HEK293 (cell line): ENCODE data around the gene METTL23.
A peak's percentile ranks its signal among the peaks of the same experiment; 100 is the strongest.
"Not testable (repeated sequence)": the region's sequence is repeated elsewhere in the genome, so short reads cannot be mapped to it uniquely, and the experiment has no call there.

Source experiments
- CTCF ChIA-PET: fragments of 350-600 bp; formaldehyde crosslinking; extraction: SDS; loops from one replicate; lab custom pipeline; 2021; ENCODE audit warnings: antibody characterized with exemption; lab: Yijun Ruan, JAX
- POLR2A ChIA-PET: fragments of 300-600 bp; formaldehyde crosslinking; extraction: SDS; loops from one replicate; lab custom pipeline; 2020; ENCODE audit warnings: antibody characterized with exemption, inconsistent platforms; lab: Yijun Ruan, JAX
- H3K27ac ChIP-seq: fragments of 200-500 bp; sonication (Bioruptor generic); 2 replicates; pipeline ENCODE4 v1.5.1; 2014; ENCODE audit warnings: low read depth, low read length, control low read depth, inconsistent platforms; ENCODE audit errors: extremely low read depth
- H3K36me3 ChIP-seq, 2 experiments: fragments of 200-500 bp in 1 of 2; sonication (Bioruptor generic) in 1 of 2; 1 replicate in 1 of 2; 2 replicates in 1 of 2; pipeline ENCODE4 v1.5.1; 2014 to 2017; ENCODE audit warnings: inconsistent platforms in 2 of 2, low read length in 2 of 2; ENCODE audit not compliant: control insufficient read depth in 2 of 2, insufficient read depth in 1 of 2
- H3K4me1 ChIP-seq: fragments of 200-500 bp; sonication (Bioruptor generic); 2 replicates; pipeline ENCODE4 v1.5.1; 2014; ENCODE audit warnings: mild to moderate bottlenecking, low read length, inconsistent platforms; ENCODE audit not compliant: control insufficient read depth, insufficient read depth
- H3K4me3 ChIP-seq: 2 replicates; pipeline ENCODE4 v1.5.1; 2011; ENCODE audit warnings: low read depth, mild to moderate bottlenecking, control low read depth, low read length, moderate library complexity
- H3K9me3 ChIP-seq: fragments of 200-500 bp; sonication (Bioruptor generic); 2 replicates; pipeline ENCODE4 v1.5.1; 2014; ENCODE audit warnings: low read depth, low read length, inconsistent platforms; ENCODE audit not compliant: control insufficient read depth, insufficient read depth
- AEBP2 ChIP-seq: fragments of 450-650 bp; formaldehyde crosslinking; IDR thresholded peaks from 2 replicates; pipeline ENCODE4 v1.5.1; 2016; ENCODE audit warnings: missing biosample characterization, missing genetic modification characterization, borderline replicate concordance
- GLI2 ChIP-seq: fragments of 450-650 bp; formaldehyde crosslinking; IDR thresholded peaks from 2 replicates; pipeline ENCODE4; 2017; ENCODE audit warnings: missing biosample characterization, missing genetic modification characterization, low read depth, borderline replicate concordance
- INSM2 ChIP-seq: fragments of 450-650 bp; formaldehyde crosslinking; IDR thresholded peaks from 2 replicates; pipeline ENCODE4 v1.5.1; 2016; ENCODE audit warnings: missing biosample characterization, missing genetic modification characterization
- PRDM10 ChIP-seq: fragments of 450-650 bp; formaldehyde crosslinking; IDR thresholded peaks from 2 replicates; pipeline ENCODE4 v1.5.1; 2016; ENCODE audit warnings: missing biosample characterization, missing genetic modification characterization
- ZNF121 ChIP-seq: fragments of 450-650 bp; formaldehyde crosslinking; IDR thresholded peaks from 2 replicates; pipeline ENCODE4 v1.5.1; 2016; ENCODE audit warnings: missing biosample characterization, missing genetic modification characterization
- ZNF302 ChIP-seq: fragments of 450-650 bp; formaldehyde crosslinking; IDR thresholded peaks from 2 replicates; pipeline ENCODE4 v1.5.1; 2016; ENCODE audit warnings: missing biosample characterization, missing genetic modification characterization, low read depth
- ZNF362 ChIP-seq: fragments of 450-650 bp; formaldehyde crosslinking; IDR thresholded peaks from 2 replicates; pipeline ENCODE4 v1.5.1; 2016; ENCODE audit warnings: missing biosample characterization, missing genetic modification characterization
- ZNF394 ChIP-seq: fragments of 450-650 bp; formaldehyde crosslinking; IDR thresholded peaks from 2 replicates; pipeline ENCODE4 v1.5.1; 2016; ENCODE audit warnings: missing biosample characterization, missing genetic modification characterization, mild to moderate bottlenecking, moderate library complexity, borderline replicate concordance
- ZNF423 ChIP-seq: fragments of 450-650 bp; formaldehyde crosslinking; IDR thresholded peaks from 2 replicates; pipeline ENCODE4 v1.5.1; 2016; ENCODE audit warnings: missing biosample characterization, missing genetic modification characterization
- ZNF654 ChIP-seq: fragments of 450-650 bp; formaldehyde crosslinking; IDR thresholded peaks from 2 replicates; pipeline ENCODE4 v1.5.1; 2016; ENCODE audit warnings: low read depth, missing biosample characterization, missing genetic modification characterization
- ZXDB ChIP-seq: fragments of 450-650 bp; formaldehyde crosslinking; IDR thresholded peaks from 2 replicates; pipeline ENCODE4 v1.5.1; 2016; ENCODE audit warnings: missing biosample characterization, missing genetic modification characterization
- TF ChIP-seq, protein P1 (sequence below): fragments of 450-650 bp; formaldehyde crosslinking; IDR thresholded peaks from 2 replicates; pipeline ENCODE4 v1.5.1; 2016; ENCODE audit warnings: missing biosample characterization, missing genetic modification characterization
- TF ChIP-seq, protein P2 (sequence below): fragments of 450-650 bp; formaldehyde crosslinking; conservative IDR thresholded peaks from 2 replicates; pipeline ENCODE4 v1.5.1; 2016; ENCODE audit warnings: low read depth, missing biosample characterization, missing genetic modification characterization

The METTL23 gene

GRCh38 chr17:76710863-76711611 lies 15.6 kb upstream of the METTL23 start, which contains the start of gene MXRA7 (continued):
- no peak for TF ChIP-seq AEBP2 (tag by site-specific recombination)
- TF ChIP-seq, protein P1, sequence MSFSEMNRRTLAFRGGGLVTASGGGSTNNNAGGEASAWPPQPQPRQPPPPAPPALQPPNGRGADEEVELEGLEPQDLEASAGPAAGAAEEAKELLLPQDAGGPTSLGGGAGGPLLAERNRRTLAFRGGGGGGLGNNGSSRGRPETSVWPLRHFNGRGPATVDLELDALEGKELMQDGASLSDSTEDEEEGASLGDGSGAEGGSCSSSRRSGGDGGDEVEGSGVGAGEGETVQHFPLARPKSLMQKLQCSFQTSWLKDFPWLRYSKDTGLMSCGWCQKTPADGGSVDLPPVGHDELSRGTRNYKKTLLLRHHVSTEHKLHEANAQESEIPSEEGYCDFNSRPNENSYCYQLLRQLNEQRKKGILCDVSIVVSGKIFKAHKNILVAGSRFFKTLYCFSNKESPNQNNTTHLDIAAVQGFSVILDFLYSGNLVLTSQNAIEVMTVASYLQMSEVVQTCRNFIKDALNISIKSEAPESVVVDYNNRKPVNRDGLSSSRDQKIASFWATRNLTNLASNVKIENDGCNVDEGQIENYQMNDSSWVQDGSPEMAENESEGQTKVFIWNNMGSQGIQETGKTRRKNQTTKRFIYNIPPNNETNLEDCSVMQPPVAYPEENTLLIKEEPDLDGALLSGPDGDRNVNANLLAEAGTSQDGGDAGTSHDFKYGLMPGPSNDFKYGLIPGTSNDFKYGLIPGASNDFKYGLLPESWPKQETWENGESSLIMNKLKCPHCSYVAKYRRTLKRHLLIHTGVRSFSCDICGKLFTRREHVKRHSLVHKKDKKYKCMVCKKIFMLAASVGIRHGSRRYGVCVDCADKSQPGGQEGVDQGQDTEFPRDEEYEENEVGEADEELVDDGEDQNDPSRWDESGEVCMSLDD (tag by site-specific recombination), result 0 out of 2 replicates have a peak, but pooled peaks have one; percentile 57
- TF ChIP-seq ZNF423 (tag by site-specific recombination), result 0 out of 2 replicates have a peak, but pooled peaks have one; percentile 8
- peak; percentile 45; the same call in 1 of the 2 replicates for TF ChIP-seq ZNF394

DNA sequence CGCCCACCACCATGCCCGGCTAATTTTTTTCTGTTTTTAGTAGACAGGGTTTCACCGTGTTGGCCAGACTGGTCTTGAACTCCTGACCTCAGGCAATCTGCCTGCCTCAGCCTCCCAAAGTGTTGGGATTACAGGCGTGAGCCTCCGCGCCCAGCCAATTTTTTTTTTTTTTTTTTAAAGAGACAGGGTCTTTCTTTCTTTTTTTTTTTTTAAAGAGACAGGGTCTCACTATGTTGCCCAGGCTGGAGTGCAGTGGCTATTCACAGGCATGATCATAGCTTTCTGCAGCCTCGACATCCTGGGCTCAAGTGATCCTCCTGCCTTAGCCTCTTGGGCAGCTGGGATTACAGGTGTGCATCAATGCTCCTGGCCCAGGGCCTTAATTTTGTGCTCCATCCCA lies 14.3 kb upstream of the METTL23 start:
- H3K27ac ChIP-seq, H3K4me3 ChIP-seq, H3K9me3 ChIP-seq: not testable (repeated sequence)
- peak; percentile 79 for TF ChIP-seq ZNF362 (tag by site-specific recombination)
- peak; percentile 91; the same call in 1 of the 2 replicates for TF ChIP-seq ZNF121
- peaks cover 14 to 49% of the 10 kb centered on the region in 2 experiments; a peak in 2 of 3 replicates for H3K36me3 ChIP-seq
- POLR2A ChIA-PET, result interaction anchor here (0.6 to 3.5 kb wide), 6 partner anchors 23 to 530 kb away, joined by 3 to 22 read pairs (median 6); no protein-coding TSS in a partner anchor
- peaks cover 49% of the 10 kb centered on the region for H3K4me1 ChIP-seq
- CTCF ChIA-PET, result interaction anchor here (0.6 to 9.8 kb wide), 9 partner anchors 10 to 530 kb away, joined by 3 to 175 read pairs (median 7); partner anchors contain the start of genes JMJD6 and METTL23

- Histone ChIP-seq H3K9me3 (no peaks in the 10 kb centered on the region), H3K4me1 (peaks cover 43% of the 10 kb centered on the region), H3K4me3 (no peak overlapping the region), H3K36me3 (peaks cover 21 to 55% of the 10 kb centered on the region in 2 experiments; a peak in 2 of 3 replicates), H3K27ac (no peak overlapping the region)
- ChIA-PET CTCF (interaction anchor here (0.5 to 9.8 kb wide), 28 partner anchors 11 to 1649 kb away, joined by 3 to 175 read pairs (median 5); partner anchors contain the start of genes JMJD6, METTL23, PRCD and ST6GALNAC1), POLR2A (interaction anchor here (0.9 to 2.1 kb wide), 7 partner anchors 9 to 128 kb away, joined by 3 to 8 read pairs (median 4); partner anchors contain the start of genes SRSF2 and ST6GALNAC2)
- no peak for TF ChIP-seq INSM2 (tag by site-specific recombination)
- TF ChIP-seq GLI2 (tag by site-specific recombination), result no peak
- no peak for TF ChIP-seq PRDM10 (tag by site-specific recombination)
- TF ChIP-seq ZNF362 (tag by site-specific recombination), result no peak
- no peak for TF ChIP-seq ZXDB (tag by site-specific recombination)
- TF ChIP-seq, protein P2, sequence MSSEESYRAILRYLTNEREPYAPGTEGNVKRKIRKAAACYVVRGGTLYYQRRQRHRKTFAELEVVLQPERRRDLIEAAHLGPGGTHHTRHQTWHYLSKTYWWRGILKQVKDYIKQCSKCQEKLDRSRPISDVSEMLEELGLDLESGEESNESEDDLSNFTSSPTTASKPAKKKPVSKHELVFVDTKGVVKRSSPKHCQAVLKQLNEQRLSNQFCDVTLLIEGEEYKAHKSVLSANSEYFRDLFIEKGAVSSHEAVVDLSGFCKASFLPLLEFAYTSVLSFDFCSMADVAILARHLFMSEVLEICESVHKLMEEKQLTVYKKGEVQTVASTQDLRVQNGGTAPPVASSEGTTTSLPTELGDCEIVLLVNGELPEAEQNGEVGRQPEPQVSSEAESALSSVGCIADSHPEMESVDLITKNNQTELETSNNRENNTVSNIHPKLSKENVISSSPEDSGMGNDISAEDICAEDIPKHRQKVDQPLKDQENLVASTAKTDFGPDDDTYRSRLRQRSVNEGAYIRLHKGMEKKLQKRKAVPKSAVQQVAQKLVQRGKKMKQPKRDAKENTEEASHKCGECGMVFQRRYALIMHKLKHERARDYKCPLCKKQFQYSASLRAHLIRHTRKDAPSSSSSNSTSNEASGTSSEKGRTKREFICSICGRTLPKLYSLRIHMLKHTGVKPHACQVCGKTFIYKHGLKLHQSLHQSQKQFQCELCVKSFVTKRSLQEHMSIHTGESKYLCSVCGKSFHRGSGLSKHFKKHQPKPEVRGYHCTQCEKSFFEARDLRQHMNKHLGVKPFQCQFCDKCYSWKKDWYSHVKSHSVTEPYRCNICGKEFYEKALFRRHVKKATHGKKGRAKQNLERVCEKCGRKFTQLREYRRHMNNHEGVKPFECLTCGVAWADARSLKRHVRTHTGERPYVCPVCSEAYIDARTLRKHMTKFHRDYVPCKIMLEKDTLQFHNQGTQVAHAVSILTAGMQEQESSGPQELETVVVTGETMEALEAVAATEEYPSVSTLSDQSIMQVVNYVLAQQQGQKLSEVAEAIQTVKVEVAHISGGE (tag by site-specific recombination), result no peak
- no peak for TF ChIP-seq ZNF302
- no peak for TF ChIP-seq ZNF654 (tag by site-specific recombination)
Observed at GRCh38 chr17:76713765-76714164, 12.9 kb upstream of the METTL23 start.
